Ectodermal cell (in vitro differentiated cells): ENCODE data around the gene SUGCT.

Experiments
- H3K27ac ChIP-seq: 2 replicates; pipeline ENCODE4 v1.7.0; 2013; ENCODE audit warnings: mild to moderate bottlenecking, low read depth, low read length; ENCODE audit not compliant: insufficient read depth, poor library complexity, severe bottlenecking
- H3K27me3 ChIP-seq: 2 replicates; pipeline ENCODE4 v1.7.0; 2013; ENCODE audit warnings: mild to moderate bottlenecking, low read length; ENCODE audit not compliant: insufficient read depth, control insufficient read depth, poor library complexity, severe bottlenecking
- H3K36me3 ChIP-seq: one replicate; pipeline ENCODE4 v1.7.0; 2013; ENCODE audit warnings: low read length; ENCODE audit not compliant: control insufficient read depth, insufficient read depth
- H3K4me1 ChIP-seq: one replicate; pipeline ENCODE4 v1.7.0; 2013; ENCODE audit warnings: low read length; ENCODE audit not compliant: control insufficient read depth, insufficient read depth
- H3K4me3 ChIP-seq: 2 replicates; pipeline ENCODE4 v1.7.0; 2013; ENCODE audit warnings: low read depth, low read length, control low read depth; ENCODE audit not compliant: insufficient read depth
- H3K9me3 ChIP-seq: 2 replicates; pipeline ENCODE4 v1.7.0; 2013; ENCODE audit warnings: mild to moderate bottlenecking, low read length, moderate library complexity; ENCODE audit not compliant: control insufficient read depth
- whole genome bisulfite sequencing, 2 experiments: methylation state at CpG; one replicate each; pipeline ENCODE4 v1.1.7; 2013; ENCODE audit warnings: missing lambda C conversion rate in 2 of 2; 5-methylcytosine and 5-hydroxymethylcytosine counted together

SUGCT gene

GRCh38 chr7:40722242-40722641 lies 587.4 kb downstream of the SUGCT start:
- Histone ChIP-seq H3K27me3 (no peaks in the 10 kb centered on the region), H3K4me3 (no peak overlapping the region), H3K36me3 (no peaks in the 10 kb centered on the region), H3K27ac (no peak overlapping the region), H3K9me3 (no peaks in the 10 kb centered on the region), H3K4me1 (no peaks in the 10 kb centered on the region)
- 89 to 96% methylated on average over 1 of the region's 2 CpGs for WGBS, 2 experiments

DNA sequence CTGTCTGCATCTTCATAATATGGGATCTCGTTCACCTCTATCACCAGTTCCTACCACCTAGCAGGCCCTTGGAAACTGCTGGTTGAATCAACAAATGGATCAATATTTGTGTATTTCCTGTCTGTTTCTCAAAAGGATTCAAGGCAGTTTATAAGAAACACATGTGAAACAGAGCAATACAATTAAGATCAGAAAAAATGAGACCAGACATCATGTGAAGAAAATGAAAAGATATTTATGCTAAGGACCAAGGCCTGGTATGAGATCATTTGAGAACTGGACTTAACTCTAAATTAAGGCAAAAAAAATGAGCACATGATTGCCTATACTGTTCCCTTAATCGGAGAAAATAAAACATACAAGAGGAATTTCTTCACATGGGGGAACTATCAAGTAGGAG lies 589.0 kb downstream of the SUGCT start:
- Histone ChIP-seq H3K4me1 (no peaks in the 10 kb centered on the region), H3K4me3 (no peak overlapping the region), H3K36me3 (no peaks in the 10 kb centered on the region), H3K27ac (no peak overlapping the region), H3K9me3 (no peaks in the 10 kb centered on the region), H3K27me3 (no peaks in the 10 kb centered on the region)
- 93 to 94% methylated on average over 2 of the region's 2 CpGs for WGBS, 2 experiments

GRCh38 chr7:40726559-40726958 lies 591.8 kb downstream of the SUGCT start:
- no peak overlapping the region for H3K27ac ChIP-seq
- H3K27me3 ChIP-seq = no peaks in the 10 kb centered on the region
- no peaks in the 10 kb centered on the region for H3K4me1 ChIP-seq
- no peaks in the 10 kb centered on the region for H3K9me3 ChIP-seq
- H3K36me3 ChIP-seq = no peaks in the 10 kb centered on the region
- WGBS, 2 experiments = 88 to 91% methylated on average over 9 of the region's 9 CpGs
- H3K4me3 ChIP-seq = no peak overlapping the region

DNA sequence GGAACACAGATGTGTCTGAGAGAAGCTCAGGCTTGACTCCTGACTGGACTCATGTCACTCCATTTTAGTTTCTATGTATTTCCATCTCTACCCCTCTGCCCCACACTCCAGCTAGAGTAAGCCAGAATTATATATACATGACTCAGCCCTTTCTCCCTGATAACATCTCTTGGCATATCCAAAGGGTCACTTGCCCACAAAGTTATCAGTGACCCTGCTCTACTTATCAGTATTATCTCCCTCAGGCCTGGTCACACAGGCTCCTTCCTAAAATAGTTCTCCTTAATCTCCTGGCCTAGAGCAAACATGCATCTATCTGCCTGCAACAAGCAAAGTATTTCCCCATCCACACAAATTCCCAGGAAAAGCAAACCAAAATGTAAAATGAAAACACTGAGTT lies 598.3 kb downstream of the SUGCT start:
- Histone ChIP-seq H3K4me1 (no peaks in the 10 kb centered on the region), H3K4me3 (no peak overlapping the region), H3K36me3 (no peaks in the 10 kb centered on the region), H3K9me3 (no peaks in the 10 kb centered on the region), H3K27ac (no peak overlapping the region), H3K27me3 (no peaks in the 10 kb centered on the region)

GRCh38 chr7:40733578-40733977 lies 598.8 kb downstream of the SUGCT start:
- Histone ChIP-seq H3K9me3 (no peaks in the 10 kb centered on the region), H3K27ac (no peak overlapping the region), H3K4me3 (no peak overlapping the region), H3K27me3 (no peaks in the 10 kb centered on the region), H3K36me3 (no peaks in the 10 kb centered on the region), H3K4me1 (no peaks in the 10 kb centered on the region)
- 91 to 94% methylated on average over 4 to 5 of the region's 5 CpGs for WGBS, 2 experiments

DNA sequence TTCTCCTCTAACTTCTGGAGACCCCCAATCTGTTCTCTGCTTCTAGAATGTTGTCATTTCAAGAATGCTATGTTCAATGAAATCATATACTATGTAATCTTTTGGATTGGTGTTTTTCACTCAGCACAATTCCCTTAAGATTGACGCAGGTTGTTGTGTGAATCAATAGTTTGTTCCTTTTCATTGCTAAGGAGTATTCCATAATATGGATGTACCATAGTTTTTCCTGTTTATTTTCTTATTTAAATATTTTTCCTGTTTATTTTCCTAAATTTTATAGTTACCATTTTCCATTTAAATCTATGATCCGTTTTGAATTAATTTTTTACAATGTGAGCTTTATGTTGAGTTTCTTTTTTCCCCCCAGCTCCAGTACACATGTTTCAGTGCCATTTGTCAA lies 604.5 kb downstream of the SUGCT start:
- H3K27ac ChIP-seq = no peak overlapping the region
- 94% methylated on average over 2 of the region's 2 CpGs; no CpG with 5 or more reads in 1 of the 2 experiments for WGBS, 2 experiments
- H3K4me1 ChIP-seq = no peaks in the 10 kb centered on the region
- no peak overlapping the region for H3K4me3 ChIP-seq
- H3K9me3 ChIP-seq = peaks cover 3% of the 10 kb centered on the region
- no peaks in the 10 kb centered on the region for H3K27me3 ChIP-seq
- H3K36me3 ChIP-seq = no peaks in the 10 kb centered on the region

DNA sequence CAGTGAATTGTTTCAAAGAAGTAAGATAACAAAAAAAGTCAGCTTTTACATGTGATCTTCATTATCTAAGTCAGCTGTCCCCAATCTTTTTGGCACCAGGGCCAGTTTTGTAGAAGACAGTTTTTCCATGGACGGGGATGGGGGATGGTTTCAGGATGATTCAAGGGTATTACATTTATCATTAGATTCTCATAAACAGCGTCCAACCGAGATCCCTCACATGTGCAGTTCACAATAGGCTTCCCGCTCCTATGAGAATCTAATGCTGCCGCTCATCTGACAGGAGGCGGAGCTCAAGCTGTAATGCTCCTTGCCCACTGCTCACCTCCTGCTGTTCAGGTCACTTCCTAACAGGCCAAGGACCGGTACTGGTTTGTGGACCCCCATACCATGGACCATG lies 607.5 kb downstream of the SUGCT start:
- Histone ChIP-seq H3K27me3 (no peaks in the 10 kb centered on the region), H3K9me3 (peaks cover 3% of the 10 kb centered on the region), H3K36me3 (no peaks in the 10 kb centered on the region), H3K4me3 (no peak overlapping the region), H3K27ac (no peak overlapping the region), H3K4me1 (peaks cover 11% of the 10 kb centered on the region)
- 85 to 92% methylated on average over 6 to 7 of the region's 7 CpGs for WGBS, 2 experiments

DNA sequence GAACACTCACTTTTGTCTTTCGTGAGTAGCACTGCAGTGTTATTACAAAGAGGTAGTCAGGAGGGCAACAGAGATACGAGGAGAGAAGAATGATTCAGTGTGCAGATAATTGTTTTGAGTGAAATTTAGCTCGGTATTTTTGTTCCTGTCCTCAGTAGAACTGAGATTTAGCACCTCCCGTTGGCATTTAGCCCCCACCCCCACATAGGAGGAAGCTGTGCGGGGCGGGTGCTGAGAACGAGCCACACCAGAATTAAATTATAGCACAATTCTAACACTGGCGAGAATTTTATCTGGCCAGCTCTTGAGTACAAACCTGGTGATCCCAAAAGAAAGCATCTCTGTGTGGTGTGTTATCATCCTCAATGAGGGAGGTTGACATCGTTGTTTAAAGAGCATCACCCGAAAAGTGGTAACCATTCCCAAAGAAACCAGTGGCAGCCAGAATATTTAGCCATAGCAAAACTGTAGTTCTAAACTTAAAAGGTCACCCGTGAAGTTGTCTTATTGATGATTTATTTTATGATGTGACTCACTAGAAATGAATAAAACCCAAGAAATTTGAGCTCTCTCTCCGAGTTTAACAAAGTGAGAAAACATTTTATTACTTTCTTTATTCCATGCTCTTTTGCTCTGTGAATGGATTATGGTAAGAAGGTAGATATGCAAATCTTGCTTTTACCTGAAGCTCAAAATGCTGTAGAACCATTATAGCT lies 612.2 kb downstream of the SUGCT start:
- Histone ChIP-seq H3K9me3 (no peaks in the 10 kb centered on the region), H3K27me3 (no peaks in the 10 kb centered on the region), H3K36me3 (no peaks in the 10 kb centered on the region), H3K4me1 (peaks cover 11% of the 10 kb centered on the region), H3K27ac (no peak overlapping the region), H3K4me3 (no peak overlapping the region)
- 91 to 92% methylated on average over 11 to 12 of the region's 12 CpGs for WGBS, 2 experiments

GRCh38 chr7:40747856-40748255 lies 613.1 kb downstream of the SUGCT start:
- peaks cover 11% of the 10 kb centered on the region for H3K4me1 ChIP-seq
- 54 to 64% methylated on average over 2 of the region's 2 CpGs for WGBS, 2 experiments

GRCh38 chr7:40749877-40750276 lies 615.1 kb downstream of the SUGCT start:
- Histone ChIP-seq H3K27me3 (no peaks in the 10 kb centered on the region), H3K27ac (no peak overlapping the region), H3K9me3 (no peaks in the 10 kb centered on the region), H3K4me3 (no peak overlapping the region), H3K4me1 (peaks cover 11% of the 10 kb centered on the region), H3K36me3 (no peaks in the 10 kb centered on the region)
- WGBS, 2 experiments = 87 to 88% methylated on average over 5 of the region's 5 CpGs

More at GRCh38 chr7:40747856-40748255, 613.1 kb downstream of the SUGCT start:
- Histone ChIP-seq H3K27me3 (no peaks in the 10 kb centered on the region), H3K27ac (no peak overlapping the region), H3K4me3 (no peak overlapping the region), H3K9me3 (no peaks in the 10 kb centered on the region), H3K36me3 (no peaks in the 10 kb centered on the region)

GRCh38 chr7:40753455-40753854 lies 618.6 kb downstream of the SUGCT start:
- Histone ChIP-seq H3K36me3 (no peaks in the 10 kb centered on the region), H3K9me3 (no peaks in the 10 kb centered on the region), H3K27me3 (no peaks in the 10 kb centered on the region), H3K4me3 (no peak overlapping the region), H3K27ac (no peak overlapping the region), H3K4me1 (peaks cover 7% of the 10 kb centered on the region)
- 83 to 100% methylated on average over 1 of the region's 2 CpGs for WGBS, 2 experiments
